GM23248 (cell line): ENCODE data around the gene FBXW9. TPM values are rescaled to one million over a fixed set of nuclear protein-coding genes. Genes with fewer than 3 reads are reported as not detected.
"Not testable (repeated sequence)": the region's sequence is repeated elsewhere in the genome, so short reads cannot be mapped to it uniquely, and the experiment has no call there.

ENCODE experiments used
- DNase-seq: peaks from one replicate; pipeline ENCODE4 v3.0.0-alpha.2; 2015
- H2AFZ ChIP-seq: fragments of 200-600 bp; sonication (generic); 2 replicates; pipeline ENCODE4 v1.6.1; 2016; ENCODE audit warnings: antibody characterized with exemption
- H3F3A ChIP-seq: fragments of 200-600 bp; sonication (generic); 2 replicates; pipeline ENCODE4 v1.6.1; 2016; ENCODE audit warnings: mild to moderate bottlenecking, antibody characterized with exemption, mixed run types; ENCODE audit not compliant: insufficient read depth
- H3K27ac ChIP-seq: fragments of 200-600 bp; sonication (generic); 2 replicates; pipeline ENCODE4 v1.5.1; 2016; ENCODE audit warnings: mild to moderate bottlenecking
- H3K27me3 ChIP-seq: fragments of 200-600 bp; sonication (generic); replicated peaks from 2 replicates; pipeline ENCODE4 v1.6.1; 2016; ENCODE audit warnings: mild to moderate bottlenecking; ENCODE audit not compliant: insufficient read depth
- H3K36me3 ChIP-seq: fragments of 200-600 bp; sonication (generic); 2 replicates; pipeline ENCODE4 v1.6.1; 2016; ENCODE audit warnings: low read depth, mild to moderate bottlenecking
- H3K4me1 ChIP-seq: fragments of 200-600 bp; sonication (generic); 2 replicates; pipeline ENCODE4 v1.6.1; 2016; ENCODE audit warnings: mild to moderate bottlenecking; ENCODE audit not compliant: insufficient read depth
- H3K4me2 ChIP-seq: fragments of 200-600 bp; sonication (generic); one replicate; pipeline ENCODE4 v1.6.1; 2016; ENCODE audit warnings: mild to moderate bottlenecking; ENCODE audit not compliant: unreplicated experiment
- H3K4me3 ChIP-seq: fragments of 200-600 bp; sonication (generic); 2 replicates; pipeline ENCODE4 v1.5.1; 2016; ENCODE audit warnings: mild to moderate bottlenecking
- H3K79me2 ChIP-seq: fragments of 200-600 bp; sonication (generic); 2 replicates; pipeline ENCODE4 v1.6.1; 2016; ENCODE audit warnings: mild to moderate bottlenecking; ENCODE audit not compliant: insufficient read depth
- H3K9ac ChIP-seq: fragments of 200-600 bp; sonication (generic); 2 replicates; pipeline ENCODE4 v1.6.1; 2016; ENCODE audit warnings: mild to moderate bottlenecking
- H3K9me2 ChIP-seq: fragments of 200-600 bp; sonication (generic); 2 replicates; pipeline ENCODE4 v1.6.1; 2016; ENCODE audit warnings: mixed run types, mild to moderate bottlenecking, moderate library complexity; ENCODE audit not compliant: insufficient read depth
- H3K9me3 ChIP-seq: fragments of 200-600 bp; sonication (generic); one replicate; pipeline ENCODE4 v1.6.1; 2017; ENCODE audit warnings: low read depth
- H4K20me1 ChIP-seq: fragments of 200-600 bp; sonication (generic); 2 replicates; pipeline ENCODE4 v1.6.0; 2016; ENCODE audit not compliant: insufficient read depth
- EZH2 ChIP-seq: fragments of 200-600 bp; sonication (generic); IDR thresholded peaks from 2 replicates; pipeline ENCODE4 v1.6.1; 2018; ENCODE audit warnings: antibody characterized with exemption, mild to moderate bottlenecking; ENCODE audit not compliant: insufficient read depth, poor library complexity, severe bottlenecking
- EZH2phosphoT487 ChIP-seq: fragments of 200-600 bp; sonication (generic); IDR thresholded peaks from 2 replicates; pipeline ENCODE4 v1.6.1; 2018; ENCODE audit warnings: antibody characterized with exemption, moderate library complexity, mild to moderate bottlenecking, low read depth; ENCODE audit not compliant: insufficient read depth
- WGBS, 2 experiments: methylation state at CpG; one replicate each; pipeline ENCODE4 v1.1.6; 2015 to 2017; ENCODE audit warnings: low lambda C conversion rate in 2 of 2, low coverage in 1 of 2; ENCODE audit errors: missing lambda C conversion rate in 2 of 2; 5-methylcytosine and 5-hydroxymethylcytosine counted together
- in situ Hi-C: fragments of 300-500 bp; cut with MboI; formaldehyde crosslinking; loops from 2 replicates; pipeline ENCODE4 v1.15.0; 2020
- polyA plus RNA-seq: library from polyadenylated mRNA; unstranded; fragments of >200 nt; fragmentation: Nextera tagmentation; extraction: Ambion mirVana; gene quantifications from 2 replicates; pipeline ENCODE4 v1.2.1, GENCODE V29; 2016
- total RNA-seq: library from RNA; depleted of rRNA; stranded (reverse); fragments of >200 nt; shearing (Covaris generic); gene quantifications from 2 replicates; pipeline ENCODE4 v1.2.3, GENCODE V29; 2014

FBXW9 gene
- total and polyA plus RNA-seq, 2 experiments from 2014 or later = 14.2 to 22.3 TPM

DNA sequence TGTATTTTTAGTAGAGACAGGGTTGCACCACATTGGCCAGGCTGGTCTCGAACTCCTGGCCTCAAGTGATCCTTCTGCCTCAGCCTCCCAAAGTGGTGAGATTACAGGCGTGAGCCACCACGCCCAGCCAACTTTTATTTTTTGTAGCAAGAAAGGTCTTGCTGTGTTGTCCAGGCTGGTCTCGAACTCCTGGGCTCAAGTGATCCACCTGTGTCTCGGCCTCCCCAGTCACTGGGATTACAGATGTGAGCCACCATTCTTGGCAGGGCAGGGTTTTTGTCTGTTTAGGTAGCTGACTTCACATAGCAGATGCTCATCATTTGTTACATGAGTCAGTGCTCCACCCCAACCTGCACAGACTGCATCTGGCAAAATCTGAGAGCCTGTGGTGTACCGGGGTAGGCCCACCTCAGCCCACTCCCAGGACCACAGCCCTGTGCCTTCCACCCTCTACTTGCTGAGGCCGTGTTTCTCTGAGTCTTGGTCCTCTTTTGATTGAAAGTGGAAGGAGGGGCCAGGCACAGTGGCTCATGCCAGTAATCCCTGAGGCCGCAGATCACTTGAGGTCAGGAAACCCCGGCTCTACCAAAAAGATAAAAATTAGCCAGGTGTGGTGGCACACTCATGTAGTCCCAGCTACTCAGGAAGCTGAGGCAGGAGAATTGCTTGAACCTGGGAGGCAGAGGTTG, 31.5 kb upstream of the FBXW9 start:
- TF ChIP-seq EZH2 (no peak), EZH2phosphoT487 (no peak)
- peaks cover 22% of the 10 kb centered on the region for H3F3A ChIP-seq
- no peak overlapping the region for H3K4me3 ChIP-seq
- no peaks in the 10 kb centered on the region for H3K9me3 ChIP-seq
- no peaks in the 10 kb centered on the region; the same call in 1 of the 2 replicates for H4K20me1 ChIP-seq
- no peak overlapping the region for H3K4me2 ChIP-seq
- peaks cover 19% of the 10 kb centered on the region; the same call in 1 of the 2 replicates for H3K36me3 ChIP-seq
- H3K27ac ChIP-seq = no peak overlapping the region
- DNase-seq = no peak
- no peaks in the 10 kb centered on the region for H3K27me3 ChIP-seq
- no peak overlapping the region for H2AFZ ChIP-seq
- H3K4me1 ChIP-seq = peaks cover 9% of the 10 kb centered on the region
- peaks cover 56% of the 10 kb centered on the region for H3K79me2 ChIP-seq
- no peaks in the 10 kb centered on the region for H3K9me2 ChIP-seq
- no peak overlapping the region for H3K9ac ChIP-seq
- in situ Hi-C loops = no loop called here
- WGBS, 2 experiments = 92 to 94% methylated on average over 9 of the region's 9 CpGs

DNA sequence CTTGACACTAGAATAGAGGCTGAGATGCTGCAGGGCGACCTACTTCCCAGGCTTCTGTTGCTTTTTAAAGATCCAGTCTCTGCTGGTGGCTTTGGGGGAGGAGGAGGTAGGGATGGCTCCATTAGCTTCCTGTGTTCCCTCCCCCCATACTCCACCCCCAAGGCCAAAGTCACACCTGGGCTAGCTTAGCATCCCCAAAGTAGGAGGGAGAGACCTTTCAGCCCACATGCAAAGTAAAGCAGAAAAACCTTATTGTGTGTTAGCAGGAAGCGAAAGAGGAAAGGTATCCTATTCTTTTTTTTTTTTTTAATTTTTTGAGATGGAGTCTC, 30.5 kb upstream of the FBXW9 start:
- no peak overlapping the region for H3K4me2 ChIP-seq
- H3K79me2 ChIP-seq = peaks cover 51% of the 10 kb centered on the region
- no peak overlapping the region for H2AFZ ChIP-seq
- peaks cover 19% of the 10 kb centered on the region; the same call in 1 of the 2 replicates for H3K36me3 ChIP-seq
- no peak overlapping the region for H3K4me3 ChIP-seq
- in situ Hi-C loops = no loop called here
- H3F3A ChIP-seq = peaks cover 24% of the 10 kb centered on the region
- TF ChIP-seq EZH2phosphoT487 (no peak), EZH2 (no peak)
- H3K9me3 ChIP-seq = no peaks in the 10 kb centered on the region
- peaks cover 6% of the 10 kb centered on the region; the same call in 1 of the 2 replicates for H3K4me1 ChIP-seq
- 73 to 83% methylated on average over 2 of the region's 2 CpGs for WGBS, 2 experiments
- no peak overlapping the region for H3K27ac ChIP-seq
- H3K9ac ChIP-seq = no peak overlapping the region
- no peaks in the 10 kb centered on the region for H3K27me3 ChIP-seq
- H3K9me2 ChIP-seq = no peaks in the 10 kb centered on the region
- DNase-seq = no peak
- H4K20me1 ChIP-seq = no peaks in the 10 kb centered on the region; the same call in 1 of the 2 replicates

DNA sequence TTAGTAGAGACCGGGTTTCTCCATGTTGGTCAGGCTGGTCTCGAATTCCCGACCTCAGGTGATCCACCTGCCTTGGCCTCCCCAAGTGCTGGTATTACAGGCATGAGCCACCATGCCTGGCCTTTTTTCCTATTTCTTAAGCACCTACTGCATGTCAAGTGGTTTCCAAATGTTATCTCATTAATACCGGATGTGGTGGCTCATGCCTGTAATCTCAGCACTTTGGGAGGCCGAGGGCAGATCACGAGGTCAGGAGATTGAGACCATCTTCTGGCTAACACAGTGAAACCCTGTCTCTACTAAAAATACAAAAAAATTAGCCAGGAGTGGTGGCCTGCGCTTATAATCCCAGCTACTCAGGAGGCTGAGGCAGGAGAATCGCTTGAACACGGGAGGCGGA, 29.2 kb upstream of the FBXW9 start:
- H3K4me3 ChIP-seq, H3K4me1 ChIP-seq, H3K27ac ChIP-seq, H3K9ac ChIP-seq, H3K4me2 ChIP-seq, in situ Hi-C loops, H4K20me1 ChIP-seq, H3K9me2 ChIP-seq, H3K27me3 ChIP-seq, DNase-seq, H2AFZ ChIP-seq, H3K9me3 ChIP-seq: not testable (repeated sequence)
- peaks cover 51% of the 10 kb centered on the region for H3K79me2 ChIP-seq
- H3K36me3 ChIP-seq = peaks cover 12% of the 10 kb centered on the region; the same call in 1 of the 2 replicates
- WGBS, 2 experiments = 94 to 99% methylated on average over 8 to 10 of the region's 10 CpGs
- peaks cover 31% of the 10 kb centered on the region for H3F3A ChIP-seq

DNA sequence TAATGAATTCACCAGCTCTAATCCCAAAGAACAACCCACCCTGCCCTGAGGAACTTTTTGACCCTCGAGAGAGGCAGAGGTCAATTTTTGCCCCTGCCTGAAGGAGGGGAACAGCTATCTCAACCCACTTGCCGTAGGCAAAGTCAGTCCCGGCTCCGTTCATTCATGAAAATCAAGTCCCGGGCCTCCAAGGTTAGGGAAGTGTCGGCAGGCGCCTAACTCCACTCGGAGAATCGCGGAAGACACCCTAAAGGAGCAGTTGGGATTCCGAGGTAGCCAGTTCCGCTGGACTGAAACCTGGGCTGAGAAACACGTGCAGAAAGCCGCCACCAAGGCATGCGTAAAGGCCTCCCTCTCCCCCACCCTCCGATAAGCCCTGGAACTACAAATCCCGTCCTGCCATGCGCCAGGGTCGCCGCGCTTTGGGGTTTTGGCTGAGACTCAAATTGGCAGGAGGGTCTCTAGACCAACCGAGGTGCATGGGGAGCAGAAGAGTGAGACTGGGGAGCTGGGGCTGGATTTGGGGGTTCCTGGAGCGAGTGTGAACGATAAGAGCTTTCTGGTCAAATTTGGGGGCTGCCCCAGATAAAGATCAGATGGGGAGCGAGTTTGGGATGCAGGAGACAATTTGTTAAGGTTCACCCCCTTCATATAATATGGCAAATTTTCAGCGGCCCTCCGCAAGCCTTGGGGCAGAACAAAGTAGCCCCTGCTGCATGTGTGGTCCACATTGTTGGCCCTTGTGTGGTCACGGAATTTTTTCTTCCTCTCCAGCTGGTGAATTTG, 27.4 kb upstream of the FBXW9 start, which contains the start of gene TNPO2:
TSS of gene TNPO2 (minus strand) at position 292 of the 786 bp plus-strand sequence. CDS start 2,955 bp downstream, outside the sequence.
- peaks cover 36% of the 10 kb centered on the region for H3F3A ChIP-seq
- TF ChIP-seq EZH2 (no peak), EZH2phosphoT487 (no peak)
- H3K27ac ChIP-seq = peak within 1 kb of the TSS; percentile 90
- H3K4me1 ChIP-seq = peaks cover 12% of the 10 kb centered on the region
- 5 to 7% methylated on average over 28 of the region's 28 CpGs for WGBS, 2 experiments
- H3K27me3 ChIP-seq = no peaks in the 10 kb centered on the region
- peak within 1 kb of the TSS; percentile 94 for H2AFZ ChIP-seq
- in situ Hi-C loops = no loop called here
- peak within 1 kb of the TSS; percentile 96 for H3K4me3 ChIP-seq
- H3K9me3 ChIP-seq = no peaks in the 10 kb centered on the region
- peak within 1 kb of the TSS; percentile 98 for H3K4me2 ChIP-seq
- H3K9me2 ChIP-seq = no peaks in the 10 kb centered on the region
- H3K9ac ChIP-seq = peak within 1 kb of the TSS; percentile 95
- H3K79me2 ChIP-seq = peaks cover 55% of the 10 kb centered on the region
- no peaks in the 10 kb centered on the region for H4K20me1 ChIP-seq
- H3K36me3 ChIP-seq = peaks cover 4% of the 10 kb centered on the region; the same call in 1 of the 2 replicates
- peak; percentile 73 for DNase-seq
